ENCODE data around the gene AMOTL1.

Gene AMOTL1, protein sequence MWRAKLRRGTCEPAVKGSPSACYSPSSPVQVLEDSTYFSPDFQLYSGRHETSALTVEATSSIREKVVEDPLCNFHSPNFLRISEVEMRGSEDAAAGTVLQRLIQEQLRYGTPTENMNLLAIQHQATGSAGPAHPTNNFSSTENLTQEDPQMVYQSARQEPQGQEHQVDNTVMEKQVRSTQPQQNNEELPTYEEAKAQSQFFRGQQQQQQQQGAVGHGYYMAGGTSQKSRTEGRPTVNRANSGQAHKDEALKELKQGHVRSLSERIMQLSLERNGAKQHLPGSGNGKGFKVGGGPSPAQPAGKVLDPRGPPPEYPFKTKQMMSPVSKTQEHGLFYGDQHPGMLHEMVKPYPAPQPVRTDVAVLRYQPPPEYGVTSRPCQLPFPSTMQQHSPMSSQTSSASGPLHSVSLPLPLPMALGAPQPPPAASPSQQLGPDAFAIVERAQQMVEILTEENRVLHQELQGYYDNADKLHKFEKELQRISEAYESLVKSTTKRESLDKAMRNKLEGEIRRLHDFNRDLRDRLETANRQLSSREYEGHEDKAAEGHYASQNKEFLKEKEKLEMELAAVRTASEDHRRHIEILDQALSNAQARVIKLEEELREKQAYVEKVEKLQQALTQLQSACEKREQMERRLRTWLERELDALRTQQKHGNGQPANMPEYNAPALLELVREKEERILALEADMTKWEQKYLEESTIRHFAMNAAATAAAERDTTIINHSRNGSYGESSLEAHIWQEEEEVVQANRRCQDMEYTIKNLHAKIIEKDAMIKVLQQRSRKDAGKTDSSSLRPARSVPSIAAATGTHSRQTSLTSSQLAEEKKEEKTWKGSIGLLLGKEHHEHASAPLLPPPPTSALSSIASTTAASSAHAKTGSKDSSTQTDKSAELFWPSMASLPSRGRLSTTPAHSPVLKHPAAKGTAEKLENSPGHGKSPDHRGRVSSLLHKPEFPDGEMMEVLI

DNA sequence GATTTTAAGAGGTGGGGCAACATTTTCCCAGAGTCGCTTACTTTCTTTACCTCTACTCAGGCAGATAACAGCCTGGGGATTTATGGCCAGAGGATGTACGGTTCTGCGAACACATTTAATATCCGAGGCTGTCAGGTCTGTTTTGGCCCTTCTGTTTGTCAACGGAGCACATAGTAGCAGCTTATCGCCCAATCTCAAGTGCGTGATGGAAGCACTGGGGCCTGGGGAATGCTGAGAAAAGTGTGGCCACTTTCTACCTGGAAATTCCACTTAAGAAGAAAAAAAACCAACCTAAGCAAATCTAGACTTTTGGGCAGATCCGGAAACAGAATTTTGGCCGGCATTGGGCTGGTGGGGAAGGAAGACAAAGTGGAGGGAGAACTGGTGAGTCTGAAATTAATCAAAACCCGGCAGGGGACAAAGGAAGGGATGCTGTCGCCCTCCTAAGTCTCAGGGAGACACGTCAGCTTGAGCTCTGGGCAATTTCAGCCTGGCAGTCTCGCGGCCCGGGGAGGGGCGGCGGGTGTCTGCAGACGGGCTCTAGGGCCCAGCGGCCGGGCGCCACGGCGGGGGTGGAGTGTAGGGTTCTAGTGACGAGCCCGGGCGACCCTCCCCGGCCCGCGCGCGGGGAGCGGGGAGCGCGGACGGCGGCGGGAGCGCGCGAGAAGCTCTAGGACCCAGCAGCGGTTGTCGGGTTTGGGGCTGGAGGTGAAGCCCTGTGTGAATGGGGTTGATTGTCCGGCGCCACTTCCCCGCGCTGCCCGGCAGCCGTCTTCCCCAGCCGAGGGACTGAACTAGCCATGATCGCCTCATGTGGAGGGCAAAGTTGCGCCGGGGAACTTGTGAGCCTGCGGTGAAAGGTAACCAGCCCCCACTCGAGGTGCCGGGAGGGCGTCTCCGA lies at the start of gene AMOTL1:
Gene AMOTL1, plus strand, starts transcription at position 656 of the 901 bp plus-strand sequence. Its CDS starts 156 bp downstream, at position 812.
- DNase-seq = no peak

DNA sequence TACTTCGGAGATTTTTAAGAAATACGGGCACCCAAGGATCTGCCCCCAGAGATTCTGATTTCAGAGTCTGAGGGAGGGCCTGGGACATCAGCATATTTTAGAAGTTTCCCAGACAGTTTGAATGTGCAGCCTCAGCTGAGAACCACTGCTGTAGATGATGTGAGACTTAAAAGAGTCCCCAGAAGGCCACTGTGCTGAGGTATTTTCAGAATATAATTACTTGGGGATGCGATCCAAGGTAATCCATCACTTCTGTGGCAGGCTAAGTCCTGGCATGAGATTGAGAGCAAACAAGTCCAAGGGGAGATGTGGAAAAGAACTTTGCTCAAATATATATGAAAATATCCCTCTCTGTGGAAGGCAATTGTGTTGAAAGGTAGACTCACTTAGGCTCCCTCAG lies 48.3 kb upstream of the AMOTL1 start:
- no peak for DNase-seq

DNA sequence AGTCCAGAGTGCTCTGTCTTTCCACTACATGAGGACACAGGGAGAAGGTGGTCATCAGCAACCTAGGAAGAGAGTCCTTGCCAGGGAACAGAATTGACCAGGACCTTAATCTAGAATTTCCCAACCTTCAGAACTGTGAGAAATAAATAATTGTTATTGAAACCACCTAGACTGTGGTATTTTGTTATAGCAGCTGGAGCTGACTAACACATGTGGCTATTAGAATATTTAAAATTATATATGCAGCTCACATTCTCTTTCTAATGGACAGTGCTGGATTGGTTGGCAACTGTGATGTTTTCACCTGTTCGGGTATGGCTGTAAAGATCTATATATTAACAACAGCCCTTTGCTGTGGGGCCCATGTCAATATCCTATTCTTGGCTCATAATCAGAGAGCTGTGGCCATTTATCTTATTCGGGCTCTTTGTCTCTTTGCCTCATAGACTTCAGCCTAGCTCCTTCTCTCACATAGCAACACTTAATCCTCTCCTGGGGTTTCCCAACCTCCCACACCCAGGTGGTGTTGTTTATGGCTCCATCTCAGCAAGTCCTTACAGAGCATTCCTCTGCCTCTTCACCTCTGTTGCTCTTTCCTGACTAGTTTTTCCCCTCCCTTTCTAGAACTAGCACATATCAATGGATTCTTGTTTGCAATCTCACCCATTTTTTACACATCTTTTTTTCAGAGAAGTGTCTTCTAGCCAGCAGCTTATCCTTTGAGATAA lies 46.4 kb upstream of the AMOTL1 start:
- DNase-seq = no peak

DNA sequence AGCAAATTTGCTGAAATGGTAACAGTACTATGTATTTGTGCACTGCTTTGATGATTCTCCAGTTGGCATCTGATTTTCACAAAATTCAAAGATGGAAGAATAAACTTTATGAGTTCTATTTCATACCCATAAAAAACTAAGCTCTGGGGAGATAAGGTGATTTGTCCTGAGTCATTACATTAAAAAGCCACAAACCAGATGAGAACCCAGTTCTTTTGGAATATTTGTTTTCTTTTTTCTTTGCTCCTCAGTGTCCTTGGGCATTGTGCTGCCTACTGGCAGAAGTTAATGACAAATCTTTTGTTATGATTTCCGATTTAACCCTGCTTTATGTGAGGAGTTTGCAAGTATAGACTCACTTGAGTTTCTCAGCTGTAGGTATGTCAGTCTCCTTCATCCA lies 45.4 kb upstream of the AMOTL1 start:
- no peak for DNase-seq

DNA sequence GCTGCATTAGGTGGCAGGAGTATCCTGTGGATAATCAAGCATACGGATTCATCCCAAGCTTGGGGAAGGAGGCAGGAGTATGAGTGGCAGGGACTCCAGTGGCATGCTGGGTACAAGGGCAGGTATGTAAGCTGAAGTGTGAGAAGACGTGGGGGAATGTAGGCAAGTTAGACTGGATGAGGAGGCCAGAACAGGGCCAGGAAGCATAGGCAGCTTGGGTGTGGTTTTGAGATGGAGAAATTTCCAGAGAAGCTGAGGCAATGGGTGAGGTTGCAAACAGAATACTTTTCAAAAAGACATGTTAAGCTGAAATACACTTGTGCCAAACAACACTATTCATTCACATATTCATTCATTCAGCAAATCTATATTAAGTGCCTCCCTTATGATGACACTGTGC lies 43.1 kb upstream of the AMOTL1 start:
- no peak for DNase-seq

DNA sequence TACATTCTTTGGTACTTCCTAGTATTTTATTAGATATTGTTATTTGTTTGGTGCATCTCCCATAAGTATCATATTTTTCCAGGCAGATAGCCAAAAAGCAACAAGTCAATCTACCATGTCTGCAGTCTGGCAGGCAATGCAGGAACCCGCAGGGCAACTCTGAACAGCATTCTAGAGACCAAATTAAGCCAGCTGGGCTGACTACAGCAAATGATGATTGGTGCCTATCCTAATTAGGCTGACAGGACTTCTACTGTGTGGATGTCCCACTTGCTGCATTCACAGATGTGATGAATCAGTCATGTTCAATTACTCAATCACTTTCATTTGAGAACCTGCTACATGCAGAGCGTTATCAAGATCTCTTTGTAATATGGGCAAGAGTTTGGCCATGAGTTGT lies 40.3 kb upstream of the AMOTL1 start:
- DNase-seq = no peak

DNA sequence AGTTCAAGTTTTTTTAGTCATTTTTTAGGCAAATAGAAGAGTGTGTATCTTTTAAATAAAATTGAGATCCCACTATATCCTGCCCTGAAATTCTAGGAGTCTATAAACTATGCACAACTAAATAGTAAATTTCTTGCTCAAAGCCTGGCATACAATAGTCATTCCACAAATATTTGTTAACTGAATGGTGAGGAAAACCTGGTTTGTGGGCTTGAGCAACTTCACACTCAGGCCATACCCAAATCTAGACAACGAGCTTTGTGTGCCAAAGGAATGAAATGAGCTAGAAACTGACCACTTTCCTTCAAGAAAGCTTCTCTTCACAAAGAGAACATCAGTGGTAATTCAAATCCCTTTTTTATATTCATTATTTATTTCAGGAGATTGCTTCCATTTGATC lies 39.6 kb upstream of the AMOTL1 start:
- DNase-seq = no peak

DNA sequence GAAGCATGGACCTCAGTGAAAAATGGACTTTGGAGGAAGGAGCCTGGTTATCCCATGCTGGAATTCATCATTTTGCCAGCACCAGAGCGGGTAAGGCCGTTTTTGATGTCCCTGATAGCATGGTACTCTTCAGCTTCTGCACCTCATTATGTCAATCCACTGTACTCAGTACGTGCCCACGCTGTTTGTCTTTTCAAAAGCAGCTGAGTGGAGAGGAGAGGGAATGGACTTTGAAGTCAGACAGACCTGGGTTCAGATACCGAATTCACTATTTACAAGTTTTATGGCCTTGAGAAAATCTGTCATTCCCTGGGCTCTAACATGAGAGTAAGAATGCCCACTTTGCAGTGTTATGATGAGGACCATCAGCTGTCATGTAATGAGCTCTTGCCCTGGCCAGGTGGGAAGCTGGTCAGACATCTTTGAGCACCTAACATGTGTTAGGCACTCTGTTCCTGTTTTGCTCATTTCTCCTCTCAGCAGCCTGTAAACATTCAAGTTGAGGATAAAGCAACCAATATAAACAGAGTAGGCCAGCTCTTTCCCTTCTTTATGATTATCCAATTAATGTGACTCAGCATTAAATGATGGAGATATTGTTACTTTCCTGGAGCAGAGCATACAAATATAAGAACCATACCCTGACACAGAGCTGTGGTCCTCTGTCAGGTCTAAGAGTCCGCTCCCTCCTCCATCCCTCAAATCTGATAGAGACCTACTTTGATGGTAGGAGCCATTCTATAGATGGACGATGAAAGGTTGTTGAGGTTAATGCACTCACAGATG lies 39.0 kb upstream of the AMOTL1 start:
- no peak for DNase-seq

DNA sequence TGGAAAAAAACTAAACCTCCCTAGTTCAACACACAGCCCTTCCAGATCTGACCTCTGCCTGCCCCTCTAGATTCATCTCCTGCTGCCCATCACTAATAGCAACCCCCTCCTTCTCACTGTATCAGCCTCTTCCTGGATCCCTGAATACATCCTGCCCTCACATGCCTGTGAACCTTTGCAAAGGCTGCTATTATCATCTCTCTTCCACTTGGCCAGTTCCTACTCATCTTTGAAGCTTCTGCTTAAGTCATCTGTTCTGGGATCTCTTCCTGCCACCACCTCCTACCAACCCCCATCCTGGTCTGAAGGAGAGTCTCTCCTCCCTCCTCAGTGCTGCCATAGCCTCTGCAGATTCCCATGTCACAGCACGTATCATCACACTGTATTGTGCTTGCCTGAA lies 38.0 kb upstream of the AMOTL1 start:
- DNase-seq = no peak

DNA sequence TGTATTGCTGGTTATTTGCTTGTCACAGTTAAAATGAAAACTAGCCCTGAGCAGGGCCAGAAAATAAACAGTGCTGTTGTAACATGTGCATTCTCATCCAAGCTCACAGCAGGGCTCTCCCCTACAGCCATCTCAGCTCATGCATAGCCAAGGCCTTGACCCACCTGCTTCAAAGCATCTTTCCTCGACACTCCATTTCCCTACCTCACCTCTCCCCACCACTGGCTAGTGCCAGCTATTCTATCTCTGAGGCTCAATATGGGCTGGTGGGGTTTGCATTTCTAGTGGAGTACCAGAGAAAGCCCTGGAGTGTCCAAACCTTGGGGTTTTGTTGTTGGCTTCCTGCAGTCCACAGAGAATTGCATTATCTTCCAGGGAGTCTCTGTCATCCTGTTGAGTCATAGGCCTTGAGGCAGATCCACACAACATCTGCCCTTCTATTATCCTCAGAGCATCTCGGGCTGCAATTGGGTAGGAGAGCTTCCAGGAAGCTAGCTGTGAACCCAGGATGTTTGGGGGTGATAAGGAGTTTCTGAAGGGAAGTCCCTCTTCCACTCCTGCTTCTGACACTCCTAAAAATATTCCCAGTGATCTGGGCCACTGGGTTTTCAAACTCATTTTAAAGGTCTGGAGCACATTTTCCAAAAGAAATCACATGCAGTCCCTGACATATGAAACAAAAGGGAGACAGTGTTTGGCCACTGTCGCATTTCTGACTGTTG lies 36.1 kb upstream of the AMOTL1 start:
- DNase-seq = no peak

DNA sequence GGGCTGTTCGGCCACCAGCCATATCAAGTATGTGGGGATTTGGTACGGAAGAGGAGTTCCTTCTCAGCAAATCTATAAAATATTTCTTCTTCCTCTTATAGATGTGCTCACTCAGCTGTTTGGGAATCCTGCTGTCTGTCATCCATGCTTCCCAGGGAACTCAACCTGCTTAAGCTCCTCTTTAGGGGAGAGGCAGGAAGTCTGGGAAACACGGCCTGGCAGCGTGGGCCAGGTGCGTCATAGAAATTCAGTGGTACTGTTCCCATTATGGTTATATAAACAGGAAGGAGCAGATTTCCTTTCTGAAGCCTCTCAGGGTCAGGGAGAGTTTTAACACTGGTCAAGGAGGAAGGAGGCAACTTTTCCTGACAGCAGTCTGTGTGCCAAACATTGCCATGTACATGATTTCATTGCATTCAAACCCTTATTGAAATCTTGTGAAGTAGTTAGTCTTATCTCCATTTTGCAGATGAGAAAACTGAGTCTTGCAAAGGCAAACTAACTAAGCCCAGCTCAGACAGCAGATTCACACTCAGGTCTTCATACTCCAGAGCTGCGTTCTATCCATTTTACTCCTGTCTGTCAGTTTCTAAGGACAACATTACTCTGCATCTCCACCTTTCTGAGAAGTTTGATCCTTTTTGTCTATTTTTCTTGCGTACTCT lies 35.4 kb upstream of the AMOTL1 start:
- DNase-seq = no peak

DNA sequence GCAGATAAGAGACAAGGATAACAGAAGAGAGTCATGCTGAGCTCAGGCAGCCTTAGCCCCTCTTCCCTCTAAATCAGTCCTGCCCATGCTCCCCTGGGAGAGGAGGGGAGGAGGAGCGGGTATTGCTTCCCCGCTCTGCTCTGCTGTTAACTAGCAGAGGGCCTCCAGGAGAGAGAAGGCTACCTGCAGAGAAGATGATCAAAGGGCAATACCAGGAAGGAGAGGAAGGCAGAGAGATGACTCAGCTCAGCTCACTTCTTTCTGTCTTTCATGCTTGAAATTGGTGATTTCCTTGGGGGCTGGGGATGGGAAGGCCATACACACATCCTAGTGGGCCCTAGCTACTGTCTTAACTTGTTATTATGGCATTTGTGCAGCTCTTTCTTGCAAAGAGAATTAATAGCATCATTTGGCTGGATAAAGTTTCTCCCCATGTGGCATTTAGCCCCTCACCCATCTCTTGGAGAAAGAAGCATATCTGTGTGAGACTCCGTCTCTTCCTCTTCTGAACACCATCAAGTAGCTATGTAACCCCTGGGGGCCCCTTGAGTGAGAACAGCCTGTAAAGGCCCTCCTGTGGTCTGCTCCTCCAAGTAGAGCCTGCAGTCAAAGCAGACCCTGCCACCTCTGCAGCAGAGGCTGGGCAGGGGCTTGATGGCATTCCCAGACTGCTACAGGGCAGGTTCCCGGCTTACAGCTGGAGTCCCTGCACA lies 33.4 kb upstream of the AMOTL1 start:
- DNase-seq = no peak

DNA sequence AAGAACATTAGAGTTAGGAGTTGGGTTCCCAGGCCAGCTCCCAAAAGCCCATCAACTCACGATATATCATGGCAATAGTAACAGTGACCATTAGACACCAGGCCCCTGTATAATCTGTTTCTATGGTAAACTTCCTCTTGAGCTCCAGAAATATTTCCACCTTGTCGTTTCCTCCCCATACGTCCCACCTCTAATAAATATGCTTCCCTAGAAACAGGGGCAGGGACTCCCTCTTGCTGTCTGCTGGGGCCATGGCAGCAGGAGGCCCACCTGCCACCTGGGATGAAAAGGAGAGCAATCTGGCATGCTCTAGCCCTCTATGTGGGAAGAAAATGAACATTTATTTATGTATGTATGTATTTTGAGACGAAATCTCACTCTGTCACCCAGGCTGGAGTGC lies 32.2 kb upstream of the AMOTL1 start:
- DNase-seq = no peak

DNA sequence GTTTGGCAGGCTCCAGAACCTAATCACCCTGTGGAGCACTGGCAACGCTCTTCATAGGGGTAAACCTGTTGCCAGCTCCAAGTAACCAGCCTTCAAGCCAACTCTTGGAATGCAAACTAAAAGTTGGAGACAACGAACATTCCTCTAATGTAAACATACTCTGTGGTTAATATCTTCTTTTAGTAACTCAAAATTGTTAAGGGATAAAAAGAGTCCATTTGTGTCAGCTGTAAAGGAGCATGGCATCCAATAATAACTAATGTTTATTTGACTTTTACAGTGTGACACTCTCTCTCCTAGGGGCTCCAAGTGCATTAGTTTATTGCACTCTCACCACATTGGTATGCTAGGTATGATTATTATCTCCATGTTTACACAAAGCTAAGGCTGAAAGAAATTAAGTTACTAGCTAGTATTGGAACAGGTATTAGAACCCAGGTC lies 31.0 kb upstream of the AMOTL1 start:
- DNase-seq = no peak

DNA sequence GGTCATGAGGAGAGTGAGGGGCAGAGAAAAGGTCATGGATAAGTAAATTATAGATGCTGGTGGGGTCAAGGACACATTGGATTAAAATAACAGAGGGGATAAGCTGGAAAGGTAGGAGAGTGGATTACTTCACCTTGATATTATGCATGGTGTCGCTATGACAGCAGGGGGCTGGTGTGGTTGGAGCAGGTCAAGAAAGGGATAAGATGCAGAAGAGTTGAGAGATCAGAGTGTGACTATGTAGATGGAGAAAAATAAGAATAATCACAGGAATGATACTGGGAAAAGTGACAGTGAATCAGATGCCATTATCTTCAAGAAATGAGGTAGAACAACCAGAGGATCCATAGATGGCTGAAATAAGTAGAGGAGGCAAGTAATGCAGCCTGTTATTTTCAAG lies 29.4 kb upstream of the AMOTL1 start:
- no peak for DNase-seq

DNA sequence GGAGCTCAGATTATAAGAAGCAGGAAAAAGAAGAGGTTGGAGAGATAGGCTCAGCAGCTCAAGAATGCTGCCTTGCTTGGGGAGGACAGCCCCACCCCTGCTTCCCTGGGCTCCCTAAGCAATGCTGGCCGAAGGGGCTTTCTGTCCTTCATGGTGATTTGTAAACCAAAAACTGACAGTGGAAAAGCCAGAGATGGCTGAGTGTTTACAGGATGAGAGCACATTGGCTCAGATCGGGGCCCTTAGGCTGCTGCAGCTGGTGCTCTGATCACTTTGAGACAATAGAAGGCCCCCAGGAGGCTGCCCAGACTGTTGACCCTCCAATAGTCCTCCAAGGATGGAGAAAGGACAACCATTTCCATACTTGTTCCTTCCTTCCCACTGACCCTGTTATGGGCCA lies 28.8 kb upstream of the AMOTL1 start:
- DNase-seq = no peak

DNA sequence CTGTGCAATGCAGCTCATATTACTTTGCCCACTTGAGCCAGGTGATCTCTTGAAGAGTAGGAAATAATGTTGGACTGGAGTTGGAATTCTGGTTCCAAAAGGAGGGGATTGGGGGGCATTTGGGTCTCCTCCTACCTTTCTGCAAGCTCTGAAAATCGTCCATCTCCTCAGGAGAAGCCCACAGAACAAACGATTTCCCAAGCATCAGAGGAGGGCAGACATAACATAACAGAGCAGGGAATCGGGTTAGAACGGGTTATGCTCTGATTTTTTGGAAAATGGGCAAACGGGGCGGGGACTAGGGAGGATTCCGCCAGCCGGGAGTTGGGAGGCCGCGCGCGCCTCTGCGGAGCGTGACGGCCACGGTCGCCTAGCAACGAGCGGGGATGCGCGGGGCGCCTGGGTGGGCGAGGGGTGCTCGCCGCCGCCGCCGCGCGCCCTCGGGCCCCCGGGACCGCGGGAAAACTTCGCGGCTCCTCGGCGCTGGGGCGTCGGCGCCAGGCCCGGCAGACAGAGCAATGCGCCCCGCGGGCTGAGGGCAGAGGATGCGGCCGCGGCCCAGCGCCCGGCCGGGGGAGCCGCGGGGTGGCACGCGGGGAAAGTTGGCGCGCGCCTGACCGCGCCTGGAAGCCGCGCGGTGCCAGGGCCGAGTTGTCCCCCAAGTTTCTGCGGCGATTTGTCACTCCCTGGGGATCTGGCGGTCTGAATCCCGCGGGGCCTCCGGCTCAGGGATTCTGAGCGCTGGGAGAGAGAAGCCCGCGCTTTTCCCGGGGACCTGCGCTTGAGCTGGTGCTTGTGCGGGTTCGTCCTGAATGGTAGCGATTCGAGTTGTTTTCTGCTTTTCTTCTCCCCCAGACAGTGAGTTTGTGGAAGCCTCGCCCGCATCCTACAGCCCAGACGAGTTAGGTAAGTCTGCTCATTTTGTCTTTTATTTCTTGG lies 27.8 kb upstream of the AMOTL1 start:
- DNase-seq = no peak

DNA sequence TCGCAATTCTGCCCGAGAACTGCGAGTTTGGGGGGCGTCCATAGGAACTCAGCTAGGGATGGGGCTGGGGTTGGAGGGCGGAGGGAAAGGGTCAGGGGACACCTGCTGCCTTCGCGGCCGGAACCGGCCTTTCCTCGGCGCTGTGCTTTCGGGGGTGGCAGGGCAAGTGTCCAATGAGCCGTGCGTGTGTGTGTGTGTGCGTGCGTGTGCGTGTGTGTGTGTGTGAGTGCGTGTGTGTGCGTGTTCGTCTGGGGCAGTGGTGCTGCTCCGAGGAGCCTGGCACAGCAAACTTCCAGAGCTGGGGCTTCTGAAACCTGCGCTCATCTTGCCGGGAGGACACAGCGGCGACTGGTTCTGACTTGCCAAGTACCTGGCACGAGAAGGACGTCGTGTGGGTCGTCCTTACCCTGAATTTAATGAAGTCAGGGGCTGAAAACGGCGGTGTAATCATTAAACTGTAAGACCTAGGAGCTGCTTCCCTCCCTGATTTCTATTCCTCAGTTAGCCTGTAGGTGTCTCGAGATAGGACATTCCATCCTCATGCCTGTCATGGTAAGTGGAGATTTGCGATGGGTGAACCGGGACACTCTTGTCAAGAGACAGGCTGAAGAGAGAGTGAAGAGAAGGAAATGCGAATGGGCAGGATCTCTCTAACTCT lies 27.0 kb upstream of the AMOTL1 start:
- no peak for DNase-seq

All from activated CD4-positive, CD25-positive, alpha-beta regulatory T cell (primary cell).